Measurements from ENCODE around the gene OR56A4.
A peak's percentile ranks its signal among the peaks of the same experiment; 100 is the strongest.

Gene OR56A4

GRCh38 chr11:5994791-5995190, 12.0 kb downstream of the OR56A4 start:
- TF ChIP-seq EZH2phosphoT487 (IDR thresholded peaks at IDR 0.05; ENCODE audit: low read length) (no peak), CTCF (IDR thresholded peaks at IDR 0.05; ENCODE audit: low read length) (no peak), EZH2 (optimal IDR thresholded peaks at IDR 0.05; ENCODE audit: low read depth, low read length) (no peak)

GRCh38 chr11:5992604-5993251, 14.0 kb downstream of the OR56A4 start:
- Histone ChIP-seq H3K9me2 (replicated peaks; ENCODE audit: insufficient read depth, low read length) (no peaks in the 10 kb centered on the region), H3K27ac (ENCODE audit: low read length) (no peak overlapping the region), H3K4me3 (ENCODE audit: low read length) (no peak overlapping the region), H2AFZ (ENCODE audit: low read length) (no peak overlapping the region), H3K79me2 (ENCODE audit: low read length) (no peaks in the 10 kb centered on the region), H3K9me3 (replicated peaks; ENCODE audit: insufficient read depth, low read length) (no peaks in the 10 kb centered on the region), H3K27me3 (replicated peaks; ENCODE audit: insufficient read depth, low read length) (no peaks in the 10 kb centered on the region), H3F3A (ENCODE audit: insufficient read depth, low read length) (no peaks in the 10 kb centered on the region), H3K9ac (ENCODE audit: low read length) (no peak overlapping the region), H4K20me1 (ENCODE audit: insufficient read depth, low read length) (no peaks in the 10 kb centered on the region), H3K4me1 (ENCODE audit: low read length) (no peaks in the 10 kb centered on the region), H3K36me3 (replicated peaks; ENCODE audit: insufficient read depth, low read length) (no peaks in the 10 kb centered on the region), H3K4me2 (ENCODE audit: low read depth, low read length) (no peak overlapping the region)
- DNase-seq = peak; percentile 22
- TF ChIP-seq CTCF (IDR thresholded peaks at IDR 0.05; ENCODE audit: low read length) (peak; percentile 57), EZH2 (optimal IDR thresholded peaks at IDR 0.05; ENCODE audit: low read depth, low read length) (no peak), EZH2phosphoT487 (IDR thresholded peaks at IDR 0.05; ENCODE audit: low read length) (no peak)

More at GRCh38 chr11:5994791-5995190, 12.0 kb downstream of the OR56A4 start:
- Histone ChIP-seq H4K20me1 (ENCODE audit: insufficient read depth, low read length) (no peaks in the 10 kb centered on the region), H3K27me3 (replicated peaks; ENCODE audit: insufficient read depth, low read length) (no peaks in the 10 kb centered on the region), H3K9me2 (replicated peaks; ENCODE audit: insufficient read depth, low read length) (no peaks in the 10 kb centered on the region), H3K79me2 (ENCODE audit: low read length) (no peaks in the 10 kb centered on the region), H3K36me3 (replicated peaks; ENCODE audit: insufficient read depth, low read length) (no peaks in the 10 kb centered on the region), H3K4me2 (ENCODE audit: low read depth, low read length) (no peak overlapping the region), H3K9ac (ENCODE audit: low read length) (no peak overlapping the region), H2AFZ (ENCODE audit: low read length) (no peak overlapping the region), H3K4me3 (ENCODE audit: low read length) (no peak overlapping the region), H3K9me3 (replicated peaks; ENCODE audit: insufficient read depth, low read length) (no peaks in the 10 kb centered on the region), H3K27ac (ENCODE audit: low read length) (no peak overlapping the region), H3K4me1 (ENCODE audit: low read length) (no peaks in the 10 kb centered on the region), H3F3A (ENCODE audit: insufficient read depth, low read length) (no peaks in the 10 kb centered on the region)
- DNase-seq = no peak

GRCh38 chr11:5992150-5992549, 14.6 kb downstream of the OR56A4 start:
- H3K4me1 ChIP-seq (ENCODE audit: low read length) = no peaks in the 10 kb centered on the region
- no peaks in the 10 kb centered on the region for H3K9me3 ChIP-seq (replicated peaks; ENCODE audit: insufficient read depth, low read length)
- no peak for DNase-seq
- H3K79me2 ChIP-seq (ENCODE audit: low read length) = no peaks in the 10 kb centered on the region
- H2AFZ ChIP-seq (ENCODE audit: low read length) = no peak overlapping the region
- no peak for TF ChIP-seq CTCF (IDR thresholded peaks at IDR 0.05; ENCODE audit: low read length)
- no peak for TF ChIP-seq EZH2phosphoT487 (IDR thresholded peaks at IDR 0.05; ENCODE audit: low read length)
- TF ChIP-seq EZH2 (optimal IDR thresholded peaks at IDR 0.05; ENCODE audit: low read depth, low read length) = no peak
- no peaks in the 10 kb centered on the region for H3K27me3 ChIP-seq (replicated peaks; ENCODE audit: insufficient read depth, low read length)
- no peak overlapping the region for H3K4me2 ChIP-seq (ENCODE audit: low read depth, low read length)
- H3K4me3 ChIP-seq (ENCODE audit: low read length) = no peak overlapping the region
- no peaks in the 10 kb centered on the region for H4K20me1 ChIP-seq (ENCODE audit: insufficient read depth, low read length)
- H3K27ac ChIP-seq (ENCODE audit: low read length) = no peak overlapping the region
- H3K36me3 ChIP-seq (replicated peaks; ENCODE audit: insufficient read depth, low read length) = no peaks in the 10 kb centered on the region
- H3K9ac ChIP-seq (ENCODE audit: low read length) = no peak overlapping the region
- H3F3A ChIP-seq (ENCODE audit: insufficient read depth, low read length) = no peaks in the 10 kb centered on the region
- H3K9me2 ChIP-seq (replicated peaks; ENCODE audit: insufficient read depth, low read length) = no peaks in the 10 kb centered on the region
